Activated CD4-positive, CD25-positive, alpha-beta regulatory T cell treated with anti-CD3 and anti-CD28 coated beads, Interleukin-2, amount 50 U/mL, for 24 hours (primary cell): ENCODE results near the gene ATG16L1.

Source experiments
- ATAC-seq, 2 donors: fragments of 150-1000 bp; cut with Tn5 transposase; one replicate each; pipeline ENCODE4 v1.10.0; 2021; ENCODE audit warnings: mild to moderate bottlenecking in 1 of 2, moderate library complexity in 1 of 2

The ATG16L1 gene

GRCh38 chr2:233227346-233227978 is 24.0 kb upstream of the ATG16L1 start:
- ATAC-seq, result no peak

GRCh38 chr2:233228376-233228775 is 23.1 kb upstream of the ATG16L1 start:
- no peak for ATAC-seq

- no peak for ATAC-seq
These were observed 17.7 kb upstream of the ATG16L1 start for GRCh38 chr2:233233618-233234230.

GRCh38 chr2:233234264-233234663 is 17.2 kb upstream of the ATG16L1 start:
- peak in 1 of 2 donors; percentile 18 for ATAC-seq

- no peak for ATAC-seq
These were observed 16.5 kb upstream of the ATG16L1 start for GRCh38 chr2:233234996-233235395.

GRCh38 chr2:233235977-233236376 is 15.5 kb upstream of the ATG16L1 start:
- ATAC-seq, result no peak

- no peak for ATAC-seq
These were observed 14.5 kb upstream of the ATG16L1 start for GRCh38 chr2:233236820-233237589.

- peak; percentile 45 to 49 for ATAC-seq
These were observed 10.6 kb upstream of the ATG16L1 start for GRCh38 chr2:233240897-233241296.

GRCh38 chr2:233241803-233242202 is 9.7 kb upstream of the ATG16L1 start:
- ATAC-seq, result peak in 1 of 2 donors; percentile 9

GRCh38 chr2:233242231-233242927 is 9.1 kb upstream of the ATG16L1 start:
- peak; percentile 88 for ATAC-seq

- no peak for ATAC-seq
These were observed 8.1 kb upstream of the ATG16L1 start for GRCh38 chr2:233243348-233243747.

- no peak for ATAC-seq
These were observed 6.7 kb upstream of the ATG16L1 start for GRCh38 chr2:233244818-233245217.

GRCh38 chr2:233245406-233245805 is 6.1 kb upstream of the ATG16L1 start:
- no peak for ATAC-seq

GRCh38 chr2:233247116-233247515 is 4.4 kb upstream of the ATG16L1 start:
- ATAC-seq, result no peak

- ATAC-seq, result peak; percentile 90 to 92
These were observed 3.7 kb upstream of the ATG16L1 start for GRCh38 chr2:233247744-233248143.

- ATAC-seq, result no peak
These were observed 2.5 kb upstream of the ATG16L1 start for GRCh38 chr2:233248999-233249398.

GRCh38 chr2:233250568-233250967 is 905 bp upstream of the ATG16L1 start:
- ATAC-seq, result no peak

- ATAC-seq, result peak; percentile 0 to 1
These were observed 528 bp upstream of the ATG16L1 start for GRCh38 chr2:233250985-233251305.

GRCh38 chr2:233252227-233252626 is 754 bp downstream of the ATG16L1 start:
- no peak for ATAC-seq

GRCh38 chr2:233255151-233255550 is 3.7 kb downstream of the ATG16L1 start:
- no peak for ATAC-seq

- no peak for ATAC-seq
These were observed 4.6 kb downstream of the ATG16L1 start for GRCh38 chr2:233256048-233256447.

- ATAC-seq, result no peak
These were observed 6.7 kb downstream of the ATG16L1 start for GRCh38 chr2:233258211-233258610.

GRCh38 chr2:233259730-233260129 is 8.3 kb downstream of the ATG16L1 start:
- no peak for ATAC-seq
